ENCODE measurements around the gene PMEPA1. TPM values are rescaled to one million over a fixed set of nuclear protein-coding genes. Genes with fewer than 3 reads are reported as not detected.

The PMEPA1 gene
- total and polyA plus RNA-seq, 2 experiments from 2014 or later: 6.1 to 11.8 TPM

DNA sequence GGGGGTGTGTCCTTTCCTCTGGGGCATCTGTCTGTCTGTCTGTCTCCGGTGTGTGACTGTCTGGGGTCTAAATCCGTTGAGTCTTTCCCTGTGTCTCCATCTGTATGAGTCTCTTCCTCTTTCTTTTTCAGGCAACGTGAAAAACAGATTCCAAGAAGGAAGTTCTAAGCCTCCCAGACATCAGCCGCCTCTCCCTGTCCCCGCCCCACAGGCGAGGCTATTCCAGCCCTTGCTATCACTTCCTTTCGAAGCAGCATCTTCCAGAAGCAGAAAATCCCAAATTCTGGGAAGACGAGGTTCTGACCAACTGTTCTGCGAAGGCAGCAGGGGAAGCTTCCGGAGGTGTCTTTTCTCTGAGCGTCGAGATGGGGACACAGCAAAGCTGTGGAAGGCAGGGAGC lies 34.0 kb downstream of the PMEPA1 start:
- H3K4me2 ChIP-seq (ENCODE audit: unreplicated experiment): no peak overlapping the region
- H3K9ac ChIP-seq: no peak overlapping the region
- no peaks in the 10 kb centered on the region for H3K9me2 ChIP-seq (ENCODE audit: insufficient read depth)
- TF ChIP-seq EZH2phosphoT487 (IDR thresholded peaks at IDR 0.05; ENCODE audit: insufficient read depth, low read depth) (no peak), EZH2 (IDR thresholded peaks at IDR 0.05; ENCODE audit: insufficient read depth, poor library complexity, severe bottlenecking) (no peak)
- no peaks in the 10 kb centered on the region for H3F3A ChIP-seq (ENCODE audit: insufficient read depth)
- no peak overlapping the region for H3K27ac ChIP-seq
- H3K9me3 ChIP-seq (ENCODE audit: low read depth): no peaks in the 10 kb centered on the region
- DNase-seq: no peak
- in situ Hi-C loops (cut with MboI): no loop called here
- no peaks in the 10 kb centered on the region for H3K27me3 ChIP-seq (replicated peaks; ENCODE audit: insufficient read depth)
- H3K4me3 ChIP-seq: no peak overlapping the region
- WGBS, 2 experiments (ENCODE audit: low coverage in 1 of 2, low lambda C conversion rate in 2 of 2, missing lambda C conversion rate in 2 of 2): 90 to 94% methylated on average over 12 of the region's 12 CpGs
- H3K4me1 ChIP-seq (ENCODE audit: insufficient read depth): no peaks in the 10 kb centered on the region
- no peaks in the 10 kb centered on the region for H3K36me3 ChIP-seq (ENCODE audit: low read depth)
- H3K79me2 ChIP-seq (ENCODE audit: insufficient read depth): peaks cover 95% of the 10 kb centered on the region
- H4K20me1 ChIP-seq (ENCODE audit: insufficient read depth): no peaks in the 10 kb centered on the region
- H2AFZ ChIP-seq: no peak overlapping the region

DNA sequence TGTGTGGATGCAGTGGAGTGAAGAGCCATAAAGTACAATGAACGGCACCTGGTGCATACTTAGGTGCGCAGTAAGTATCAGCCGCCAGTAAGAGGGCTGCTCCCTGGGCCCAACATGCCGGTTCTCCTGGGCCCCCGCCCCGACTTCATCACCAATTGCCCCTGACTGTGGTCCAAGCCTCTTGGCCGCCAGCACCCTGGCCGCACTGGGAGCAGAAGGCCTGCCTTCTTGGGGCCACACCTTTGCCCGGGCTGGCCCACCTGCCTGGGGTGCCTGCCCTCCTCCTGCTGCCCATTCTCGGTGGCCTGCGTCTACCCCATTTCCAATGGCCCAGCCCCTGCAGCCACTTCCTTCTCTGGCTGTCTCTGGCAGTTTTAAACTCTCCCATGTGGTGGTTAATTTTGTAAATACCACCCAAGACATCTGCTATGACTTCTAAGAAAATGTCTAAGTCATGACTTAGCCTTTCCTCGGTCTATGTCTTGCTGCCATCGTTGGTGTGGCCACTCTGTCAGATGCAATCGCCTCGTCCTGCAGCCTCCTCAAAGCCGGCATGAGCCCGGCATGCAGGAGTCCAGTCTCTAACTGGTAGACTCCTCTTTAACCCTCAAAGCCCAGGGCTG lies 36.8 kb downstream of the PMEPA1 start:
- no peak overlapping the region for H3K4me2 ChIP-seq (ENCODE audit: unreplicated experiment)
- H3K4me3 ChIP-seq: no peak overlapping the region
- WGBS, 2 experiments (ENCODE audit: low coverage in 1 of 2, low lambda C conversion rate in 2 of 2, missing lambda C conversion rate in 2 of 2): 43 to 47% methylated on average over 17 of the region's 17 CpGs
- H3F3A ChIP-seq (ENCODE audit: insufficient read depth): no peaks in the 10 kb centered on the region
- TF ChIP-seq EZH2 (IDR thresholded peaks at IDR 0.05; ENCODE audit: insufficient read depth, poor library complexity, severe bottlenecking) (no peak), EZH2phosphoT487 (IDR thresholded peaks at IDR 0.05; ENCODE audit: insufficient read depth, low read depth) (no peak)
- peak; percentile 20 for DNase-seq
- no peak overlapping the region for H2AFZ ChIP-seq
- H3K27ac ChIP-seq: no peak overlapping the region
- no peak overlapping the region; the same call in 1 of the 2 replicates for H3K9ac ChIP-seq
- in situ Hi-C loops (cut with MboI): no loop called here
- H3K4me1 ChIP-seq (ENCODE audit: insufficient read depth): no peaks in the 10 kb centered on the region
- no peaks in the 10 kb centered on the region for H3K27me3 ChIP-seq (replicated peaks; ENCODE audit: insufficient read depth)
- no peaks in the 10 kb centered on the region for H3K36me3 ChIP-seq (ENCODE audit: low read depth)
- no peaks in the 10 kb centered on the region for H3K9me2 ChIP-seq (ENCODE audit: insufficient read depth)
- H3K79me2 ChIP-seq (ENCODE audit: insufficient read depth): peaks cover 95% of the 10 kb centered on the region
- H3K9me3 ChIP-seq (ENCODE audit: low read depth): no peaks in the 10 kb centered on the region
- H4K20me1 ChIP-seq (ENCODE audit: insufficient read depth): no peaks in the 10 kb centered on the region

DNA sequence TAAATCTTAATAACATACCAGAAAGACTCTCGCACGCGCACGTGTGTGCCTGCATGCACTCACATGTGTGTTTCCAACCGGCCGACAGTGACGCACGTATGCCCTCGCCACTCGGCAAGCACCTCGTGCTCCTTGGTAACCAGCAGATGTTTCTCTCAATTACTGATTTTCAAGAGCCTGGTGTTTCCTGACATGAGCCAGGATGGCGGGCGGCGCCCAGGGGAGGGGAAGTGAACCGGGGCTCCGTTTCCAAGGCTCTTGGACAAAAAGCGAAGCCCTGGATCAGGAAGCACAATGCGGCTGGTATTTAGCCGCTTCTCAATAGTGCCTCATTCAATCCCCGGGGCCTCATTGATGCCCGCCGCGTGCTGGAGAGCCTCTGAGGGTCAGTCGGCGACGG lies 37.7 kb downstream of the PMEPA1 start:
- peak overlapping the region; percentile 67 for H3K9ac ChIP-seq
- peak overlapping the region; percentile 21 for H3K4me2 ChIP-seq (ENCODE audit: unreplicated experiment)

GRCh38 chr20:57671662-57672061 lies 38.2 kb downstream of the PMEPA1 start:
- Histone ChIP-seq H3K4me1 (ENCODE audit: insufficient read depth) (no peaks in the 10 kb centered on the region), H2AFZ (no peak overlapping the region), H3K79me2 (ENCODE audit: insufficient read depth) (peaks cover 95% of the 10 kb centered on the region), H3K9me2 (ENCODE audit: insufficient read depth) (no peaks in the 10 kb centered on the region), H3K9ac (peak overlapping the region; percentile 67), H3K4me2 (ENCODE audit: unreplicated experiment) (peak overlapping the region; percentile 21), H4K20me1 (ENCODE audit: insufficient read depth) (no peaks in the 10 kb centered on the region), H3K27me3 (replicated peaks; ENCODE audit: insufficient read depth) (no peaks in the 10 kb centered on the region), H3K36me3 (ENCODE audit: low read depth) (no peaks in the 10 kb centered on the region), H3F3A (ENCODE audit: insufficient read depth) (no peaks in the 10 kb centered on the region), H3K9me3 (ENCODE audit: low read depth) (no peaks in the 10 kb centered on the region), H3K27ac (no peak overlapping the region), H3K4me3 (peak overlapping the region; percentile 43)
- peak; percentile 36 for DNase-seq
- TF ChIP-seq EZH2phosphoT487 (IDR thresholded peaks at IDR 0.05; ENCODE audit: insufficient read depth, low read depth): no peak
- TF ChIP-seq EZH2 (IDR thresholded peaks at IDR 0.05; ENCODE audit: insufficient read depth, poor library complexity, severe bottlenecking): no peak
- in situ Hi-C loops (cut with MboI): no loop called here
- WGBS, 2 experiments (ENCODE audit: low coverage in 1 of 2, low lambda C conversion rate in 2 of 2, missing lambda C conversion rate in 2 of 2): 68 to 69% methylated on average over 4 of the region's 4 CpGs

More for the DNA sequence above, 37.7 kb downstream of the PMEPA1 start:
- Histone ChIP-seq H4K20me1 (ENCODE audit: insufficient read depth) (no peaks in the 10 kb centered on the region), H3K4me3 (peak overlapping the region; percentile 43), H3K27ac (no peak overlapping the region), H3K36me3 (ENCODE audit: low read depth) (no peaks in the 10 kb centered on the region), H3K4me1 (ENCODE audit: insufficient read depth) (no peaks in the 10 kb centered on the region), H3K9me3 (ENCODE audit: low read depth) (no peaks in the 10 kb centered on the region), H3K79me2 (ENCODE audit: insufficient read depth) (peaks cover 95% of the 10 kb centered on the region), H3F3A (ENCODE audit: insufficient read depth) (no peaks in the 10 kb centered on the region), H2AFZ (peak overlapping the region; percentile 66), H3K27me3 (replicated peaks; ENCODE audit: insufficient read depth) (no peaks in the 10 kb centered on the region), H3K9me2 (ENCODE audit: insufficient read depth) (no peaks in the 10 kb centered on the region)
- DNase-seq: peak; percentile 86
- TF ChIP-seq EZH2phosphoT487 (IDR thresholded peaks at IDR 0.05; ENCODE audit: insufficient read depth, low read depth) (no peak), EZH2 (IDR thresholded peaks at IDR 0.05; ENCODE audit: insufficient read depth, poor library complexity, severe bottlenecking) (no peak)
- WGBS, 2 experiments (ENCODE audit: low coverage in 1 of 2, low lambda C conversion rate in 2 of 2, missing lambda C conversion rate in 2 of 2): 19 to 20% methylated on average over 26 of the region's 26 CpGs
- in situ Hi-C loops (cut with MboI): no loop called here
